ENCODE results near the gene COL25A1.

DNA sequence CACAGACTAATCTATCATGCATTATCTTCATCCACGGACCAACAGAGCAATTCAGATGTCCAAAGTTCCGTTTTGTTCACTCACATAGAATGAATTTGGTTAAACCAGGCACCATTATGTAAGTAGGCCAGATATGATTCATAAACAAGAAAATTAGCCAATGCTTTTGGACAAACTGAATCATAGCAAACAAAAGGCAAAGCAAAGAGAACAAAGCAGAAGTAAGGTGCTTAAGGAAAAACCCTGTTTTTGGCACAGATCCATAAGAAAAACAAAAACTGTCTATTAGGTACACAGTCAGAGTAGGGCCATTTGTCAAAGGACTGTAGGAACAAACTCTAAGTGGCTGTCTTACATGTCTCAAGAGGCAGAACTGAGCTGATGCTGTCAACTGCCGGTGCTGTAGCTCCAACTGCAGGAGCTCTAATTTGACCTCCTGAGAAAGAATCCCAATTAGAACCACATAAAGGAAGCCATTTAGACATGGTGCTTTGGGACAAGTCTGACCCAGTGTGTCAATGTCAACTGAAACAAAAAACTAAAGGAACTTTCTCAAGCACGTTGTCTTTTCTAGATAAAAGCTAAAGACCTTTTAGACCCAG is 146.7 kb downstream of the COL25A1 start:
- TF ChIP-seq FOXP2 (optimal IDR thresholded peaks at IDR 0.05; ENCODE audit: control extremely low read depth, extremely low read length, insufficient read depth), result no peak
- no peak for TF ChIP-seq POLR2AphosphoS5 (IDR thresholded peaks at IDR 0.05; ENCODE audit: borderline replicate concordance, low read depth, low read length)
